Astrocyte (in vitro differentiated cells and primary cell): ENCODE results near the gene UNKL. TPM values are rescaled to one million over a fixed set of nuclear protein-coding genes. Genes with fewer than 3 reads are reported as not detected.
"Not testable (repeated sequence)": the region's sequence is repeated elsewhere in the genome, so short reads cannot be mapped to it uniquely, and the experiment has no call there.

Experiments
- DNase-seq: peaks from one replicate; pipeline ENCODE4 v3.0.0-alpha.2; 2010; ENCODE audit warnings: low read depth
- FAIRE-seq: peaks from 2 replicates; lab custom pipeline; 2011; peaks lifted over from hg19 to GRCh38; lab: Jason Lieb, UNC
- H2AFZ ChIP-seq: 2 replicates; pipeline ENCODE4 v1.6.0; 2012; ENCODE audit warnings: low read depth, low read length, inconsistent platforms
- H3K27ac ChIP-seq: 2 replicates; pipeline ENCODE4 v1.5.1; 2011; ENCODE audit warnings: low read depth, low read length, inconsistent platforms
- H3K27me3 ChIP-seq: 2 replicates; pipeline ENCODE4 v1.6.0; 2011; ENCODE audit warnings: low read length, inconsistent platforms; ENCODE audit not compliant: insufficient read depth
- H3K36me3 ChIP-seq: 2 replicates; pipeline ENCODE4 v1.5.1; 2011; ENCODE audit warnings: low read length, inconsistent platforms; ENCODE audit not compliant: insufficient read depth
- H3K4me1 ChIP-seq: 2 replicates; pipeline ENCODE4 v1.5.1; 2011; ENCODE audit warnings: low read length, inconsistent platforms; ENCODE audit not compliant: insufficient read depth
- H3K4me2 ChIP-seq: 2 replicates; pipeline ENCODE4 v1.6.0; 2012; ENCODE audit warnings: low read length, inconsistent platforms
- H3K4me3 ChIP-seq: 2 replicates; pipeline ENCODE4 v1.5.1; 2011; ENCODE audit warnings: low read depth, mild to moderate bottlenecking, low read length, inconsistent platforms; ENCODE audit not compliant: insufficient read depth
- H3K79me2 ChIP-seq: 2 replicates; pipeline ENCODE4 v1.6.0; 2012; ENCODE audit warnings: mild to moderate bottlenecking, low read length, inconsistent platforms; ENCODE audit not compliant: insufficient read depth
- H3K9ac ChIP-seq: 2 replicates; pipeline ENCODE4 v1.6.0; 2012; ENCODE audit warnings: mild to moderate bottlenecking, low read length, inconsistent platforms
- H3K9me3 ChIP-seq: 2 replicates; pipeline ENCODE4 v1.5.1; 2012; ENCODE audit warnings: low read depth, mild to moderate bottlenecking, low read length, inconsistent platforms; ENCODE audit not compliant: insufficient read depth
- H4K20me1 ChIP-seq: 2 replicates; pipeline ENCODE4 v1.6.0; 2012; ENCODE audit warnings: low read length, inconsistent platforms; ENCODE audit not compliant: insufficient read depth
- H3K27ac Mint-ChIP-seq: one replicate; pipeline ENCODE4 v1.8.0; 2021; ENCODE audit warnings: mild to moderate bottlenecking, mixed read lengths; ENCODE audit not compliant: unreplicated experiment
- H3K27me3 Mint-ChIP-seq: one replicate; pipeline ENCODE4 v1.8.0; 2021; ENCODE audit warnings: low read depth, mixed read lengths; ENCODE audit not compliant: unreplicated experiment
- H3K36me3 Mint-ChIP-seq: one replicate; pipeline ENCODE4 v1.8.0; 2021; ENCODE audit warnings: low read depth, mixed read lengths; ENCODE audit not compliant: unreplicated experiment
- H3K4me1 Mint-ChIP-seq: one replicate; pipeline ENCODE4 v1.8.0; 2021; ENCODE audit warnings: low read depth, mixed read lengths; ENCODE audit not compliant: unreplicated experiment
- H3K4me3 Mint-ChIP-seq: one replicate; pipeline ENCODE4 v1.8.0; 2021; ENCODE audit warnings: mild to moderate bottlenecking, moderate library complexity, mixed read lengths; ENCODE audit not compliant: unreplicated experiment
- H3K9me3 Mint-ChIP-seq: one replicate; pipeline ENCODE4 v1.8.0; 2021; ENCODE audit warnings: mild to moderate bottlenecking, mixed read lengths; ENCODE audit not compliant: unreplicated experiment
- CTCF ChIP-seq: IDR thresholded peaks from 2 replicates; pipeline ENCODE4 v1.5.1; 2011; ENCODE audit warnings: low read depth, mild to moderate bottlenecking, inconsistent platforms, low read length, moderate library complexity; ENCODE audit not compliant: insufficient read depth
- EZH2 ChIP-seq: IDR thresholded peaks from 2 replicates; pipeline ENCODE4 v1.6.1; 2012; ENCODE audit warnings: mild to moderate bottlenecking, low read length, inconsistent platforms; ENCODE audit not compliant: insufficient read depth
- total RNA-seq: library from RNA; stranded (reverse); gene quantifications from 2 replicates; pipeline ENCODE4 v1.2.1, GENCODE V29; 2021

The UNKL gene
- total RNA-seq, 1 donor from 2014 or later = 10.7 TPM

DNA sequence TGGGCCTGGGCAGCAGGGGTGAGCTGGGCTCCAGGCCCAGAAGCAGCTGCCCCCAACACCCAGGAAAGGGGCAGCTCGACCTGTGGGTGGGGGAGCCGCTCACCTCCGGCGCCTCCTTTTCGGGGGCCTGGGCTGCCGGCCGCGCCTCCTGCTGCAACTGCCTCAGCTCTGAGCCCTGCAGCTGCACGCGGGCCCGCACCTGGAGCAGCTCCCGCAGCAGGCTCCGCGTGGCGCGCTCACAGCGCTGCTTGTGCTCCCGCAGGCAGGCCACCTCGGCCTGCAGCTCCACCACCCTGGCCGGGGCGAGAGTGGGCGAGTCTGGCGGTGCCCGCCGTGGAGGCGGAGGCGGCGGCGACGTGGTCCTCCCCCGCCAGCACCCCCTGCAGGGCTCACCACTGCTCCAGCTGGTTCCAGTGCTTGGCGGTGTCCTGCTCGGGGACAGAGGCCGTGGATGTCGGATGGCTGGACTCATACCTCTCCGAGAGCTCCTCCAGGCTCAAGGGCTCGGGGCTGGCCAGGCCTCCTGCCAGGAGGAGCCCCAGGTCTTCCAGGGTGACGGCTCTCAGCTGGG lies 29.0 kb upstream of the UNKL start:
- no peak overlapping the region for H3K9ac ChIP-seq
- no peaks in the 10 kb centered on the region for H4K20me1 ChIP-seq
- H3K4me3 ChIP-seq = no peak overlapping the region
- no peaks in the 10 kb centered on the region for H3K9me3 ChIP-seq
- no peak for DNase-seq
- no peak overlapping the region for H3K27ac Mint-ChIP-seq
- H3K36me3 ChIP-seq = no peaks in the 10 kb centered on the region
- no peak for FAIRE-seq
- no peaks in the 10 kb centered on the region for H3K4me1 ChIP-seq
- H3K4me3 Mint-ChIP-seq = no peak overlapping the region
- no peak overlapping the region for H2AFZ ChIP-seq
- TF ChIP-seq EZH2 (no peak), CTCF (no peak)
- H3K79me2 ChIP-seq = no peaks in the 10 kb centered on the region
- peaks cover 2% of the 10 kb centered on the region for H3K27me3 Mint-ChIP-seq
- H3K27me3 ChIP-seq = no peaks in the 10 kb centered on the region
- H3K27ac ChIP-seq = no peak overlapping the region
- H3K4me2 ChIP-seq = no peak overlapping the region
- no peaks in the 10 kb centered on the region for H3K4me1 Mint-ChIP-seq
- H3K36me3 Mint-ChIP-seq = peaks cover 6% of the 10 kb centered on the region
- H3K9me3 Mint-ChIP-seq = no peaks in the 10 kb centered on the region

GRCh38 chr16:1442697-1443096 lies 28.2 kb upstream of the UNKL start:
- Histone ChIP-seq H3K4me3 (no peak overlapping the region), H3K4me2 (no peak overlapping the region), H3K9me3 (no peaks in the 10 kb centered on the region), H3K27ac (no peak overlapping the region), H3K79me2 (no peaks in the 10 kb centered on the region), H3K27me3 (no peaks in the 10 kb centered on the region), H4K20me1 (no peaks in the 10 kb centered on the region), H3K9ac (no peak overlapping the region), H2AFZ (no peak overlapping the region), H3K4me1 (no peaks in the 10 kb centered on the region), H3K36me3 (no peaks in the 10 kb centered on the region)
- TF ChIP-seq EZH2 (no peak), CTCF (no peak)
- Mint-ChIP-seq H3K9me3 (no peaks in the 10 kb centered on the region), H3K4me1 (no peaks in the 10 kb centered on the region), H3K4me3 (no peak overlapping the region), H3K27ac (no peak overlapping the region), H3K27me3 (peaks cover 2% of the 10 kb centered on the region), H3K36me3 (peaks cover 3% of the 10 kb centered on the region)
- DNase-seq (no peak), FAIRE-seq (no peak)

- FAIRE-seq = no peak
- Histone ChIP-seq H3K4me2 (no peak overlapping the region), H3K27me3 (no peaks in the 10 kb centered on the region), H4K20me1 (no peaks in the 10 kb centered on the region), H3K4me1 (no peaks in the 10 kb centered on the region), H3K9me3 (no peaks in the 10 kb centered on the region), H3K27ac (no peak overlapping the region), H3K36me3 (no peaks in the 10 kb centered on the region), H3K9ac (no peak overlapping the region), H3K4me3 (no peak overlapping the region), H3K79me2 (no peaks in the 10 kb centered on the region), H2AFZ (no peak overlapping the region)
- Mint-ChIP-seq H3K9me3 (no peaks in the 10 kb centered on the region), H3K27ac (no peak overlapping the region), H3K27me3 (peaks cover 2% of the 10 kb centered on the region), H3K4me1 (no peaks in the 10 kb centered on the region), H3K4me3 (no peak overlapping the region), H3K36me3 (peaks cover 3% of the 10 kb centered on the region)
- no peak for TF ChIP-seq CTCF
- no peak for TF ChIP-seq EZH2
- DNase-seq = no peak
Observed at GRCh38 chr16:1441391-1441829, 26.9 kb upstream of the UNKL start.

DNA sequence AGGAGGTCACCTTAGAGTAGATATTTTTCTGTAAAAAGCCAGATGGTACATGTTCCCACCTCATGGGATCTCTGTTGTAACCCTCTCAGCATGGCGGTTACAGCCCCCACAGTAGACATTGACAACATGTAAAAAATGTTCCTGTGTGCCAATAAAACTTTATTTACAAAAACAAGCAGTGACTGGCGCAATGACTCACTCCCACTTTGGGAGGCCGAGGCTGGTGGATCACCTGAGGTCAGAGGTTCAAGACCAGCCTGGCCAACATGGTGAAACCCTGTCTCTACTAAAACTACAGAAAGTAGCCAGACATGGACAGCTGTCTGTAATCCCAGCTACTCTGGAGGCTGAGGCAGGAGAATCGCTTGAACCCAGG lies 25.2 kb upstream of the UNKL start:
- not testable (repeated sequence) for H3K36me3 ChIP-seq, H3K27ac Mint-ChIP-seq, H3K4me2 ChIP-seq, H3K9me3 ChIP-seq, DNase-seq, H3K27me3 Mint-ChIP-seq, H3K4me1 Mint-ChIP-seq, H4K20me1 ChIP-seq, H3K27ac ChIP-seq, H3K4me1 ChIP-seq, H3K79me2 ChIP-seq, H3K4me3 Mint-ChIP-seq, H3K36me3 Mint-ChIP-seq, H3K9ac ChIP-seq, FAIRE-seq, H3K9me3 Mint-ChIP-seq, H3K4me3 ChIP-seq, H3K27me3 ChIP-seq, H2AFZ ChIP-seq
